HAP-1 (cell line): ENCODE results near the gene SYNGR2.

Source experiments
- DNase-seq, 2 experiments: peaks; one replicate each; pipeline ENCODE4 v3.0.0-alpha.2; 2016 to 2020; ENCODE audit warnings: low spot score in 2 of 2
- H3K27me3 ChIP-seq: fragments of 250-450 bp; sonication (Bioruptor Pico); 2 replicates; pipeline ENCODE4 v1.5.1; 2020; ENCODE audit warnings: low read depth, mild to moderate bottlenecking, moderate library complexity
- H3K36me3 ChIP-seq: fragments of 250-450 bp; sonication (Bioruptor Pico); replicated peaks from 2 replicates; pipeline ENCODE4 v1.5.1; 2020; ENCODE audit warnings: mild to moderate bottlenecking
- H3K4me1 ChIP-seq: fragments of 250-450 bp; sonication (Bioruptor Pico); 2 replicates; pipeline ENCODE4 v1.5.1; 2020; ENCODE audit warnings: mild to moderate bottlenecking
- H3K4me3 ChIP-seq: fragments of 250-450 bp; sonication (Bioruptor Pico); 2 replicates; pipeline ENCODE4 v1.5.1; 2020; ENCODE audit warnings: mild to moderate bottlenecking, moderate library complexity
- H3K9me3 ChIP-seq: fragments of 250-450 bp; sonication (Bioruptor Pico); 2 replicates; pipeline ENCODE4 v1.5.1; 2020; ENCODE audit warnings: mild to moderate bottlenecking, moderate library complexity
- in situ Hi-C: fragments of 300-500 bp; cut with MboI; formaldehyde crosslinking; loops from 3 replicates; pipeline ENCODE4 v1.14.3; 2020; ENCODE audit warnings: low sequenced_read_pairs, inconsistent platforms, mixed read lengths

Gene SYNGR2, protein sequence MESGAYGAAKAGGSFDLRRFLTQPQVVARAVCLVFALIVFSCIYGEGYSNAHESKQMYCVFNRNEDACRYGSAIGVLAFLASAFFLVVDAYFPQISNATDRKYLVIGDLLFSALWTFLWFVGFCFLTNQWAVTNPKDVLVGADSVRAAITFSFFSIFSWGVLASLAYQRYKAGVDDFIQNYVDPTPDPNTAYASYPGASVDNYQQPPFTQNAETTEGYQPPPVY

GRCh38 chr17:78168242-78168902, at the start of gene SYNGR2:
Gene SYNGR2, plus strand, starts transcription at chr17:78168581. Its CDS starts 36 bp downstream, at chr17:78168617.
- in situ Hi-C loops, result no loop called here
- Histone ChIP-seq H3K4me1 (peaks cover 4% of the 10 kb centered on the region), H3K9me3 (no peaks in the 10 kb centered on the region), H3K4me3 (peak within 1 kb of the TSS; percentile 68), H3K36me3 (peaks cover 21% of the 10 kb centered on the region), H3K27me3 (no peaks in the 10 kb centered on the region)
- DNase-seq, result peak; percentile 74 to 92

DNA sequence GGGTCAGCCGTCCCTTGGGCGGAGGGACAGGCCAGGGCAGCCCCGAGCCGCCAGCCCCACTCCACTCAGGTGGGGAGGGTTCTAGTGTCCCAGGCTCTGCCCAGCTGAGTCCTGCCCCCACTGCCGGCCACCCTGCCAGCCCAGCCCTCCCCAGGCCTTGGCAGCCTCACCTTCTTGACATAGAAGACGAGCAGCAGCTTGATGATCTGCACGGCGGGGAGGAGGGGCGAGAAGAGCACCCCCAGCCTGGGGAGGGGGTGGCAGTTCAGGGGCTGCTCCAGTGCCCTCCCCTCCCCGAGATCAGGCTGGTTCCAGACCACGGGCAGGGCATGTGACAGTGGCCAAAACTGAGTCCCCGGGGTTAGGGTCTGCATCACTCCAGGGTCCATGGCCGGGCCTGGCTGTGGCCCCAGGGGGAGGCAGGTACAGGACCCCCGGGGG, 49.6 kb upstream of the SYNGR2 start:
- Histone ChIP-seq H3K27me3 (no peaks in the 10 kb centered on the region), H3K4me1 (no peaks in the 10 kb centered on the region), H3K36me3 (no peaks in the 10 kb centered on the region), H3K9me3 (no peaks in the 10 kb centered on the region), H3K4me3 (no peak overlapping the region)
- no peak for DNase-seq
- in situ Hi-C loops, result loop anchor here (25.0 kb wide), 1 partner anchor 593 kb away; no protein-coding TSS in a partner anchor

DNA sequence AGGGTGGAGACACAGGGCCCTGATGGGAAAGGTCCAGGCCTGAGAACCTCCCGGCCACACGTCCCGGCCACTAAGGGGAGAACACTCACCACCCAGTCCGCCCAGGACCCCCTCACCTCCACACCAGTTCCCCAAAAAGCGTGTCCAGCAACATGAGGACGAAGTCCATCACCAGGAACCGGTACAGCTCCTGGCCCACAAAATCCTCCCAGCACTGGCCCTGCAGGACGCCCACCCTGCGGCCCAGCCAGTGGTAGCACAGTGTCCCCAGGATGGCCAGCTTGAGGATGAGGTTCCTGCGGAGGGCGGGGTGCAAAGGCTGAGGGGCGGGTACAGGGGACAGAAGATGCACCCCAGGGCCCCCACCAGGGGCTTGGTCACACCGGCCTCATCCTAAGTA, 47.8 kb upstream of the SYNGR2 start:
- Histone ChIP-seq H3K9me3 (no peaks in the 10 kb centered on the region), H3K4me1 (no peaks in the 10 kb centered on the region), H3K4me3 (no peak overlapping the region), H3K27me3 (no peaks in the 10 kb centered on the region), H3K36me3 (no peaks in the 10 kb centered on the region)
- in situ Hi-C loops, result loop anchor here (25.0 kb wide), 1 partner anchor 592 kb away; no protein-coding TSS in a partner anchor
- no peak for DNase-seq

- Histone ChIP-seq H3K4me1 (no peaks in the 10 kb centered on the region), H3K27me3 (no peaks in the 10 kb centered on the region), H3K9me3 (no peaks in the 10 kb centered on the region), H3K36me3 (no peaks in the 10 kb centered on the region), H3K4me3 (no peak overlapping the region)
- no peak for DNase-seq
- in situ Hi-C loops, result loop anchor here (25.0 kb wide), 1 partner anchor 591 kb away; no protein-coding TSS in a partner anchor
These were observed 47.2 kb upstream of the SYNGR2 start for GRCh38 chr17:78120971-78121800.

DNA sequence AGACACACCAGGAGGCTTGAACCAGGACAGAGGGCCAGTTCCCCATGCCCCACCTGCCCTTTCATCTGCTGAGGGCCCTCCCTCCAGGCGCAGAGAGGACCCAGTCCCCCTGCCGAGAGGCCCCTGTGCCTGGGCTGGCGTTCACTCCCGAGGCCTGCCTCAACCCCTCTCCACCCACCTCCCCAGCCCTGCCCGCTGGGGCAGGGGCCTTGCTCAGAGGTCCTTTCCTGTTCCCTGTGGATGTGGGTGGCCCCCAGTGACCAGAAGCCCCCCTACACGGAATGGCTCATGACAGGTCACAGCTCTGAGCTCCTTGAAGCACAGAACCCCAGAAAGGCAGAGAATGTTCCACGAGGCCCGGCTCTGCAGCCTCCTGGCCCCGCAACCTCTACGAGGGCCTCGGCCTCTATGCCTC, 46.6 kb upstream of the SYNGR2 start:
- Histone ChIP-seq H3K4me1 (no peaks in the 10 kb centered on the region), H3K27me3 (no peaks in the 10 kb centered on the region), H3K9me3 (no peaks in the 10 kb centered on the region), H3K36me3 (no peaks in the 10 kb centered on the region), H3K4me3 (no peak overlapping the region)
- no peak for DNase-seq
- in situ Hi-C loops, result loop anchor here (25.0 kb wide), 1 partner anchor 590 kb away; no protein-coding TSS in a partner anchor

GRCh38 chr17:78122216-78122930, 46.0 kb upstream of the SYNGR2 start:
- DNase-seq, result no peak
- Histone ChIP-seq H3K4me1 (no peaks in the 10 kb centered on the region), H3K36me3 (no peaks in the 10 kb centered on the region), H3K27me3 (no peaks in the 10 kb centered on the region), H3K9me3 (no peaks in the 10 kb centered on the region), H3K4me3 (no peak overlapping the region)
- in situ Hi-C loops, result loop anchor here (25.0 kb wide), 1 partner anchor 590 kb away; no protein-coding TSS in a partner anchor

DNA sequence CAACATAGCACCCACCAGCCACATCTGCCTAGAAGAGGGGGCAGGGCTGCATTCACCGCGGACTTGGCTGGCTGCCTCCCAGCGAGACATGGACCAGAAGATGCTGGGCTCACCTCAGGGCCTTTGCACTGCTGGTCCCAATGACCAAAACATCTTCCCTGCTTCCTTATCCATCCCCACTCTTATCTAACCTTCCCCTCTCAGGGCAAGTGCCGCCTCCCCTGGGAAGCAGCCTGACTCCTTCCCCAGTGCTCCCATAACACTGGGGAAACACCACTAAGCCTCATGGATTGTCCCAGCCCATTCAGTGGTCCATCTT, 45.5 kb upstream of the SYNGR2 start:
- no peak for DNase-seq
- no peak overlapping the region for H3K4me3 ChIP-seq
- no peaks in the 10 kb centered on the region for H3K36me3 ChIP-seq
- H3K4me1 ChIP-seq, result no peaks in the 10 kb centered on the region
- no peaks in the 10 kb centered on the region for H3K27me3 ChIP-seq
- H3K9me3 ChIP-seq, result no peaks in the 10 kb centered on the region
- in situ Hi-C loops, result loop anchor here (25.0 kb wide), 1 partner anchor 589 kb away; no protein-coding TSS in a partner anchor

- Histone ChIP-seq H3K4me1 (no peaks in the 10 kb centered on the region), H3K36me3 (no peaks in the 10 kb centered on the region), H3K27me3 (no peaks in the 10 kb centered on the region), H3K4me3 (no peak overlapping the region), H3K9me3 (no peaks in the 10 kb centered on the region)
- no peak for DNase-seq
- in situ Hi-C loops, result loop anchor here (25.0 kb wide), 1 partner anchor 589 kb away; no protein-coding TSS in a partner anchor
These were observed 45.0 kb upstream of the SYNGR2 start for GRCh38 chr17:78123258-78123929.

DNA sequence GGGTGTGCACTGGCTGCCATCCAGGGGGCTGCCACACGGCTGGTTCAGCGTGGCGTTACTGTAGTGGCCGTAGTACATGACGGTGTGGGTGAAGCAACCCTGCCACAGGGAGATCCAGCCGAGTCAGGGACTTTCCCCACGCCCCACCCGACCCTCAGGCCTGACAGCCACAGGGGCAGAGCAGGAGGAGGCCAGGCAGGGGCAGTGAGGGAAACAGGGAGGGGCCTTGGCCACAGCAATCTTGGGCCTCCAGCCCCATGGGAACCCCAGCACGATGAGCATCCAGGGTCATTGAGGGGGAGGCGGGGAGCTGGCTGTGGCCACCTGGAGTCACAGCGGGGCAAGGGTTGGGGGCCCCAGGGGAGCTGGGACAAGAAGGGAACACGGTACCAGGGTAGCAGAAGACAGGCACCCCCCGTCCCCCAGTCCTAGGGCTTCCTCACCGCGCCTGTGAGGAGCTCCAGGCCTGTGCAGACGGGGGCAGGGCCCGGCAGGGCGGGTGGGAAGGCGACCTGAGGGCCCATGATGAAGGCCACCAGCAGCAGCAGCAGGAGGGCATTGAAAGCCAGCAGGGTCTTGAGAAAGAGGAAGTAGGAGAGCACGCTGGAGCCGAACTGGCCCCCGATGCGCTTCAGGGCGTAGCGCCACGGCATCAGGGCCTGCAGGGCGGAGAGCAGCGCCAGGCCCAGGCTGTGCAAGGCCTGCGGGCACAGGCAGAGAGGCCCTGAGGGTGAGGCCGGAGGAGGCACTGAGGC, 44.1 kb upstream of the SYNGR2 start:
- H3K9me3 ChIP-seq, result no peaks in the 10 kb centered on the region
- in situ Hi-C loops, result loop anchor here (25.0 kb wide), 1 partner anchor 588 kb away; no protein-coding TSS in a partner anchor
- no peaks in the 10 kb centered on the region for H3K36me3 ChIP-seq
- H3K27me3 ChIP-seq, result no peaks in the 10 kb centered on the region
- DNase-seq, result no peak
- peaks cover 4% of the 10 kb centered on the region; the same call in 1 of the 2 replicates for H3K4me1 ChIP-seq
- H3K4me3 ChIP-seq, result no peak overlapping the region

GRCh38 chr17:78124836-78125137, 43.6 kb upstream of the SYNGR2 start:
- in situ Hi-C loops, result loop anchor here (25.0 kb wide), 1 partner anchor 588 kb away; no protein-coding TSS in a partner anchor
- no peaks in the 10 kb centered on the region for H3K36me3 ChIP-seq
- DNase-seq, result no peak
- no peak overlapping the region for H3K4me3 ChIP-seq
- no peaks in the 10 kb centered on the region for H3K9me3 ChIP-seq
- peaks cover 4% of the 10 kb centered on the region; the same call in 1 of the 2 replicates for H3K4me1 ChIP-seq
- no peaks in the 10 kb centered on the region for H3K27me3 ChIP-seq

GRCh38 chr17:78125138-78125913, 43.1 kb upstream of the SYNGR2 start:
- Histone ChIP-seq H3K4me1 (peaks cover 4% of the 10 kb centered on the region; the same call in 1 of the 2 replicates), H3K36me3 (no peaks in the 10 kb centered on the region), H3K9me3 (no peaks in the 10 kb centered on the region), H3K4me3 (no peak overlapping the region), H3K27me3 (no peaks in the 10 kb centered on the region)
- in situ Hi-C loops, result no loop called here
- DNase-seq, result no peak
